ENCODE data around the gene ARL5B.

The ARL5B gene

GRCh38 chr10:18721067-18721466 is 61.8 kb downstream of the ARL5B start:
- Histone ChIP-seq H3K4me2 (ENCODE audit: low read length) (no peak overlapping the region), H3K79me2 (ENCODE audit: control insufficient read depth, low read length) (no peaks in the 10 kb centered on the region), H3F3A (ENCODE audit: control insufficient read depth, insufficient read depth) (no peaks in the 10 kb centered on the region), H4K20me1 (ENCODE audit: control insufficient read depth, insufficient read depth, low read depth, low read length) (no peaks in the 10 kb centered on the region), H3K4me1 (ENCODE audit: control insufficient read depth, low read length) (no peaks in the 10 kb centered on the region), H3K27me3 (ENCODE audit: control insufficient read depth, low read length) (no peaks in the 10 kb centered on the region; the same call in 1 of the 2 replicates), H3K9me2 (replicated peaks; ENCODE audit: control insufficient read depth, low read length) (no peaks in the 10 kb centered on the region), H3K4me3 (ENCODE audit: low read length) (no peak overlapping the region), H3K27ac (ENCODE audit: low read depth, low read length) (no peak overlapping the region), H3K36me3 (ENCODE audit: control insufficient read depth, low read length) (no peaks in the 10 kb centered on the region), H3K9me3 (ENCODE audit: control insufficient read depth, insufficient read depth, low read length) (no peaks in the 10 kb centered on the region)
- TF ChIP-seq EZH2phosphoT487 (IDR thresholded peaks at IDR 0.05; ENCODE audit: borderline replicate concordance, low read length) (no peak), CTCF (IDR thresholded peaks at IDR 0.05; ENCODE audit: low read depth, low read length, poor library complexity, severe bottlenecking) (no peak)

GRCh38 chr10:18723801-18724200 is 64.6 kb downstream of the ARL5B start:
- Histone ChIP-seq H3K27me3 (ENCODE audit: control insufficient read depth, low read length) (no peaks in the 10 kb centered on the region; the same call in 1 of the 2 replicates), H3K27ac (ENCODE audit: low read depth, low read length) (no peak overlapping the region), H3K4me3 (ENCODE audit: low read length) (no peak overlapping the region), H3K9me2 (replicated peaks; ENCODE audit: control insufficient read depth, low read length) (no peaks in the 10 kb centered on the region), H3F3A (ENCODE audit: control insufficient read depth, insufficient read depth) (no peaks in the 10 kb centered on the region), H3K36me3 (ENCODE audit: control insufficient read depth, low read length) (no peaks in the 10 kb centered on the region), H3K9me3 (ENCODE audit: control insufficient read depth, insufficient read depth, low read length) (no peaks in the 10 kb centered on the region), H3K4me1 (ENCODE audit: control insufficient read depth, low read length) (no peaks in the 10 kb centered on the region), H4K20me1 (ENCODE audit: control insufficient read depth, insufficient read depth, low read depth, low read length) (no peaks in the 10 kb centered on the region), H3K79me2 (ENCODE audit: control insufficient read depth, low read length) (no peaks in the 10 kb centered on the region), H3K4me2 (ENCODE audit: low read length) (no peak overlapping the region)
- TF ChIP-seq EZH2phosphoT487 (IDR thresholded peaks at IDR 0.05; ENCODE audit: borderline replicate concordance, low read length), result no peak
- TF ChIP-seq CTCF (IDR thresholded peaks at IDR 0.05; ENCODE audit: low read depth, low read length, poor library complexity, severe bottlenecking), result no peak

Data from DOHH2 (cell line).